Activated T-helper 1 cell treated with anti-CD3 and anti-CD28 coated beads, Interleukin-12 subunit alpha, Interleukin-12 subunit beta, Interleukin-2, Interleukin-4 antibody, amounts not matched to agents 30 ng/mL and 10 ng/mL and 1 ng/mL, durations not matched to agents 14 hours and 24 hours and 36 hours (primary cell): ENCODE results near the gene AHCY. TPM values are rescaled to one million over a fixed set of nuclear protein-coding genes. Genes with fewer than 3 reads are reported as not detected.
"Not testable (repeated sequence)": the region's sequence is repeated elsewhere in the genome, so short reads cannot be mapped to it uniquely, and the experiment has no call there.

Experiments used
- DNase-seq: peaks from one replicate; pipeline ENCODE4 v3.0.0; 2021; ENCODE audit warnings: low spot score
- H3K27ac Mint-ChIP-seq: one replicate; pipeline ENCODE4 v1.8.0; 2021; ENCODE audit warnings: mild to moderate bottlenecking, mixed read lengths
- H3K27me3 Mint-ChIP-seq: one replicate; pipeline ENCODE4 v1.8.0; 2022; ENCODE audit warnings: mild to moderate bottlenecking, moderate library complexity, mixed read lengths; ENCODE audit not compliant: insufficient read depth
- H3K36me3 Mint-ChIP-seq: one replicate; pipeline ENCODE4 v1.8.0; 2021; ENCODE audit warnings: low read depth, mixed read lengths
- H3K4me1 Mint-ChIP-seq: one replicate; pipeline ENCODE4 v1.8.0; 2021; ENCODE audit warnings: low read depth, mixed read lengths
- H3K4me3 Mint-ChIP-seq: one replicate; pipeline ENCODE4 v1.8.0; 2021; ENCODE audit warnings: mild to moderate bottlenecking, moderate library complexity, mixed read lengths
- H3K9me3 Mint-ChIP-seq: one replicate; pipeline ENCODE4 v1.8.0; 2021; ENCODE audit warnings: mixed read lengths
- intact Hi-C: fragments of 100-400 bp; cut with micrococcal nuclease; formaldehyde crosslinking; loops from one replicate; pipeline ENCODE4 v1.15.1; 2024
- total RNA-seq: library from RNA; stranded (reverse); gene quantifications from 2 replicates; pipeline ENCODE4 v1.2.3, GENCODE V29; 2022

AHCY gene
- total RNA-seq, 1 donor from 2014 or later = 132 TPM

- Mint-ChIP-seq H3K4me3 (no peak overlapping the region), H3K36me3 (peaks cover 29% of the 10 kb centered on the region), H3K4me1 (no peaks in the 10 kb centered on the region), H3K27me3 (no peaks in the 10 kb centered on the region), H3K9me3 (no peaks in the 10 kb centered on the region), H3K27ac (no peak overlapping the region)
- no peak for DNase-seq
- intact Hi-C loops = no loop called here
Observed at GRCh38 chr20:34283844-34284243, 19.3 kb downstream of the AHCY start.

- Mint-ChIP-seq H3K36me3 (peaks cover 36% of the 10 kb centered on the region), H3K27ac (no peak overlapping the region), H3K27me3 (no peaks in the 10 kb centered on the region), H3K4me1 (no peaks in the 10 kb centered on the region), H3K4me3 (no peak overlapping the region), H3K9me3 (no peaks in the 10 kb centered on the region)
- intact Hi-C loops = no loop called here
- DNase-seq = no peak
Observed at GRCh38 chr20:34282041-34282440, 21.1 kb downstream of the AHCY start.

GRCh38 chr20:34281177-34281576 is 22.0 kb downstream of the AHCY start:
- no peak for DNase-seq
- Mint-ChIP-seq H3K36me3 (peaks cover 33% of the 10 kb centered on the region), H3K9me3 (no peaks in the 10 kb centered on the region), H3K4me3 (no peak overlapping the region), H3K4me1 (no peaks in the 10 kb centered on the region), H3K27ac (no peak overlapping the region), H3K27me3 (no peaks in the 10 kb centered on the region)
- intact Hi-C loops = no loop called here

GRCh38 chr20:34274694-34275093 is 28.5 kb downstream of the AHCY start:
- Mint-ChIP-seq H3K27me3 (no peaks in the 10 kb centered on the region), H3K4me1 (peaks cover 4% of the 10 kb centered on the region), H3K9me3 (no peaks in the 10 kb centered on the region)

GRCh38 chr20:34271956-34272355 is 31.2 kb downstream of the AHCY start:
- intact Hi-C loops = no loop called here
- Mint-ChIP-seq H3K27me3 (no peaks in the 10 kb centered on the region), H3K4me3 (no peak overlapping the region), H3K27ac (no peak overlapping the region), H3K9me3 (no peaks in the 10 kb centered on the region), H3K36me3 (peaks cover 14% of the 10 kb centered on the region), H3K4me1 (peaks cover 4% of the 10 kb centered on the region)
- DNase-seq = no peak

More at GRCh38 chr20:34274694-34275093, 28.5 kb downstream of the AHCY start:
- no peak for DNase-seq
- H3K4me3 Mint-ChIP-seq = no peak overlapping the region
- intact Hi-C loops = no loop called here
- no peak overlapping the region for H3K27ac Mint-ChIP-seq
- peaks cover 25% of the 10 kb centered on the region for H3K36me3 Mint-ChIP-seq

- Mint-ChIP-seq H3K36me3 (peaks cover 13% of the 10 kb centered on the region), H3K4me1 (peaks cover 4% of the 10 kb centered on the region), H3K27me3 (no peaks in the 10 kb centered on the region), H3K4me3 (no peak overlapping the region), H3K27ac (no peak overlapping the region), H3K9me3 (no peaks in the 10 kb centered on the region)
- no peak for DNase-seq
- intact Hi-C loops = no loop called here
Observed at GRCh38 chr20:34269996-34270627, 33.0 kb downstream of the AHCY start.

GRCh38 chr20:34268851-34269636 is 34.1 kb downstream of the AHCY start:
- intact Hi-C loops = no loop called here
- no peaks in the 10 kb centered on the region for H3K9me3 Mint-ChIP-seq
- H3K27me3 Mint-ChIP-seq = no peaks in the 10 kb centered on the region
- no peak overlapping the region for H3K27ac Mint-ChIP-seq
- peaks cover 4% of the 10 kb centered on the region for H3K4me1 Mint-ChIP-seq
- no peak for DNase-seq
- peaks cover 9% of the 10 kb centered on the region for H3K36me3 Mint-ChIP-seq
- H3K4me3 Mint-ChIP-seq = peak overlapping the region; percentile 29

- Mint-ChIP-seq H3K27me3 (no peaks in the 10 kb centered on the region), H3K4me3 (no peak overlapping the region), H3K9me3 (no peaks in the 10 kb centered on the region), H3K36me3 (peaks cover 9% of the 10 kb centered on the region), H3K4me1 (peaks cover under 1% of the 10 kb centered on the region), H3K27ac (no peak overlapping the region)
- no peak for DNase-seq
- intact Hi-C loops = no loop called here
Observed at GRCh38 chr20:34268145-34268544, 35.0 kb downstream of the AHCY start.

- H3K27me3 Mint-ChIP-seq = no peaks in the 10 kb centered on the region
- intact Hi-C loops = no loop called here
- no peak overlapping the region for H3K4me3 Mint-ChIP-seq
- H3K9me3 Mint-ChIP-seq = no peaks in the 10 kb centered on the region
- peaks cover 4% of the 10 kb centered on the region for H3K4me1 Mint-ChIP-seq
- DNase-seq = no peak
- H3K27ac Mint-ChIP-seq = no peak overlapping the region
- H3K36me3 Mint-ChIP-seq = peaks cover 4% of the 10 kb centered on the region
Observed at GRCh38 chr20:34264141-34264540, 39.0 kb downstream of the AHCY start.

GRCh38 chr20:34263468-34263867 is 39.7 kb downstream of the AHCY start:
- intact Hi-C loops, DNase-seq, H3K9me3 Mint-ChIP-seq, H3K27ac Mint-ChIP-seq, H3K27me3 Mint-ChIP-seq, H3K36me3 Mint-ChIP-seq, H3K4me1 Mint-ChIP-seq, H3K4me3 Mint-ChIP-seq: not testable (repeated sequence)

- no peak overlapping the region for H3K27ac Mint-ChIP-seq
- no peak overlapping the region for H3K4me3 Mint-ChIP-seq
Observed at GRCh38 chr20:34262488-34263288, 40.5 kb downstream of the AHCY start.

GRCh38 chr20:34260208-34260942 is 42.8 kb downstream of the AHCY start:
- H3K4me3 Mint-ChIP-seq = no peak overlapping the region
- intact Hi-C loops = no loop called here

More at GRCh38 chr20:34262488-34263288, 40.5 kb downstream of the AHCY start:
- no peak for DNase-seq
- Mint-ChIP-seq H3K27me3 (no peaks in the 10 kb centered on the region), H3K36me3 (peaks cover 2% of the 10 kb centered on the region), H3K4me1 (peaks cover 4% of the 10 kb centered on the region), H3K9me3 (no peaks in the 10 kb centered on the region)
- intact Hi-C loops = no loop called here

More at GRCh38 chr20:34260208-34260942, 42.8 kb downstream of the AHCY start:
- H3K9me3 Mint-ChIP-seq = no peaks in the 10 kb centered on the region
- H3K4me1 Mint-ChIP-seq = peaks cover 4% of the 10 kb centered on the region
- no peaks in the 10 kb centered on the region for H3K27me3 Mint-ChIP-seq
- H3K36me3 Mint-ChIP-seq = peaks cover 2% of the 10 kb centered on the region
- DNase-seq = no peak
- H3K27ac Mint-ChIP-seq = no peak overlapping the region
